MM.1S (cell line): Measurements from ENCODE around the gene NBEA.

Source experiments
- CTCF ChIP-seq: fragments of 300-600 bp; sonication (generic); IDR thresholded peaks from 2 replicates; pipeline ENCODE4 v1.5.1; 2016; ENCODE audit warnings: antibody characterized with exemption, low read length, mixed read lengths
- EZH2 ChIP-seq: fragments of 300-600 bp; sonication (generic); optimal IDR thresholded peaks from 2 replicates; pipeline ENCODE3; 2017; ENCODE audit warnings: low read depth, mild to moderate bottlenecking, antibody characterized with exemption, low read length, mixed read lengths

- no peak for TF ChIP-seq CTCF
- no peak for TF ChIP-seq EZH2
Measured at GRCh38 chr13:35379663-35380062, 437.6 kb downstream of the NBEA start.
